GF-D8 (cell line): ENCODE measurements around the gene ARL14EPL.

Source experiments
- DNase-seq: peaks from one replicate; lab custom pipeline; 2025; lab: John Stamatoyannopoulos, UW

Gene ARL14EPL

DNA sequence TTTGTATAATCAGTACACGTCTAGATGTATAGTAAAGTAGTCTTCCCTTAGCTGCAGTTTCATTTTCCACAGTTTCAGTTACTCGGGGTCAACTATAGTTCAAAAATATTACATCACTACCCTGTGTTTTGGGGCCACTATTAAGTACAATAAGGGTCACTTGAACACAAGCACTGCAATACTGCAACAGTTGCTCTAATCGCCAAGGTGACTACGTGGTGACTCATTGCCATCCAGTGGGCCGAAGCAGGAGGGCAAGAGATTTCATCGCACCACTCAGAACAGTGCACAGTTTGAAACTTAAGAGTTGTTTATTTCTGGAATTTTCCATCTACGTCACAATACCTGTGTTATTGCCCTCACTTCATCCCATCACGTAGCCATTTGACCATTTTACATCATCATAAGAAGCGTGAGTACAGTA, at the start of gene ARL14EPL:
Gene ARL14EPL (plus strand): TSS at position 379 of the 424 bp plus-strand sequence. CDS start 18,994 bp downstream, outside the sequence.
- no peak for DNase-seq

DNA sequence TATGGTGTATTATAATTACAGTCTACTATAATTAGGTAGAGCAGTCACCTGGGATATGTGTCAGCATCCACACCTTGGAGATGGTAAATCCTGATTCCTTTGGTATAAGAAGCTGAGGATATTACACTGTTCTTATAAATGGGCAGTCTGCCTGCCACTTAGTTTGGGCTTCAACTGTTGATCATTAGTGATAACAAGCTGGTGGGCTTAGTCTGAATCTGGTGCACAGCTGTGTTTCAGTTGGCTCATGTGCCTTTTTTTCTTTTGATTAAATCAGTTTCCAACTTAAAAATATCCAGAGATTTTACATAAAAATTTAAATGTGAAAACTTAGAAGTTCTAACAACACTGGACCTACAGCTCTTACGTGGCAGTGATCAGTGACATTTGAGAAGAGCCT, 48.8 kb upstream of the ARL14EPL start:
- DNase-seq = no peak

DNA sequence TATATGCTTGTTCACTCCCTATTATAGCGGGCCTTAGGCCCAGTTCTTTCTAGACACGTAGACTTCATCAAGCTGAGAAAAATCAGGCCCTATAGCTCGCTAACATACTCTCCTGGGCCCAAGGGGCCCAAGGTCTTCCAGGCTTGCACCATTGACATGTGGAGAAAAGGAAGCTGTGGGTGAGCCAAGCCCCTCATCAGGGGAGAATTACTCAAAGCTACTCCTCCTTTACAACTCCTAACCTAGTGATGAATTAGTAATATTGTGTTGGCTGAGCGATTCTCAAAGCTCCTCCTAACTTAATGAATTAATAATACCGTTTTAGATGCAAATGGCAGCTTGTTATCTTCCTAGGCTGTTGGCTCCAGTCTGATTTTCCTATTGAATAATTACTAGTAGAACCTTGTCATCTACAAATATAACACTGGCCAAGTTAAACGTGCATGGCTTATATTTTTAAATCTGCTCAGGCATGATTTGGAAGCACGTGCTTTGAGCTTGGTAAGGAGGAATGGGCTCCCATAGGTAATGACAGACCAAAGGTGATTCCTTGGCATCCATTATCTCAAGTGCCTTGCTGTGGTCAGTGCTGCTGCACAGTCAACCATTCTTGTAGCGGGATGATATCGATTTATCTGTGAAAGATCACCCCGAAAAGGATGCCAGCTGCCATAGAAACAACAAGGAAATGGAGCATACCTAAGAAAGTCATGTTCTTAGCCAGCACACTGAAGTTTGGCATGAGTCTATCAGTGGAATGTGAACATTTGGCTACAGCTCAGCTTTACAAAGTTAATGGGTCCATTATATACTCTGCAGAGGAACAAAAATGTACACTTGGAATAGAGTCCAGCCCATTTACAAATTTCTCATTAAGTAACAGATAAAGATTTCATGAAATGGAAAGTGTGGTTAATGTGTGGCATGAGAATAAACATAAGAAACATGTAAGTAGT, 46.2 kb upstream of the ARL14EPL start:
- DNase-seq = no peak

DNA sequence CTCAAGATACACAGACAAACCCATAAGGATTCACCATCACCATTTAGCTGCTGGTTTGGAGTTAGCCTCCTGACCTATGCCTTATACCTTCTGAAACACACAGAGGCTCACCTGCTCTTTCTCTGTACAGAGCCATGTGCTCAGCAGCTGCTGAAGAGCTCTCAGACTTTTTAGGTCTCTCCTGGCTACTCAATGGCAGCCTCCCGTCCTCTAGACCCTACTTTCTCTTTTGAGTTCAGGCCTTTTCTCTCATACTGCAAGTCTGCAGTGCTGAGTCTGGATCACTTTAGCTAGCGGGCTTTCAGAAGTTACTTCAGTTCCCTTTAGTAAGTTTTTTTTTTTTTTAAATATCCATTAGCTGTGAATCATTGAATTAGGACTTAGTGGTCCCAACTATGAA, 44.3 kb upstream of the ARL14EPL start:
- DNase-seq = no peak

DNA sequence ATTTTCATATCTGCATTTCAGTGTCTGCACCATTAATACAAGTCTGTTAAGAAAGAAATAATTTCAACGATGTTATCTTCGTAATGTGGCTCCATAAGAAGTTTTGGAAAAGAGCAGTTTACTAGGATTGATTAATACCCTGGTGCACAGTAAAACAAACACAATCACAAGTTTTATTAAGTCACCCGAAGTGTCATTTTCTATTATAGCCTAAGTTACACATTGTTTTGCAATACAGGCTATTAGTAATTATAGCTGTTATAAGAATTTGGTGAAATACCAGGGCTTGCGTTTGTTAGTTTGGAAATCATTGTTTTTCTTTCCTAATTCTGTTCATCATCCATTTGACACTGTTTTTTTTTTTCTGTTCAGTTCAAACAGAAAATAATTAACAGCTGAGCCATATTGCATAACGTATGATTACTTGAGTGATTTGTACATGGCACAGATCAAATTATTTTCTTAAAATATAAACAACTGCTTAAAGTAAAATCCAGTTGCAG, 39.4 kb upstream of the ARL14EPL start:
- no peak for DNase-seq

DNA sequence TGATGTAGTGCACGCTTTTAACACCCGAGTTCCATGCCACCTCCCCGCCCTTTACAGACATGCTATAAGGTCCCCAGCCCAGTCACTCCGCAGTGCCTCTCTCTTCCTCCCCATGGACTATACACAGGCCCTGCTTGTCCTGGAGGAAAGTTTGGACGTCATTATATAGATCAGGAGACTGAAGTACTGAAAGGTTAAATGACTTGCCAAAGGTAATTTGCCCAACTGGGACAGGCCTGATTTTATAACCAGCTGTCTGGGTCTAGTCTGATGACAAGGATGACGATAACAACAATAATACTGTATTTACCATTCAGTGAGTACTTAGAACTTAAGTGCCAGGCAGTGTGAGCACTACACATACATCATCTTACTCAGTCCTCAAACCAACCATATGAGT, 36.9 kb upstream of the ARL14EPL start:
- no peak for DNase-seq

DNA sequence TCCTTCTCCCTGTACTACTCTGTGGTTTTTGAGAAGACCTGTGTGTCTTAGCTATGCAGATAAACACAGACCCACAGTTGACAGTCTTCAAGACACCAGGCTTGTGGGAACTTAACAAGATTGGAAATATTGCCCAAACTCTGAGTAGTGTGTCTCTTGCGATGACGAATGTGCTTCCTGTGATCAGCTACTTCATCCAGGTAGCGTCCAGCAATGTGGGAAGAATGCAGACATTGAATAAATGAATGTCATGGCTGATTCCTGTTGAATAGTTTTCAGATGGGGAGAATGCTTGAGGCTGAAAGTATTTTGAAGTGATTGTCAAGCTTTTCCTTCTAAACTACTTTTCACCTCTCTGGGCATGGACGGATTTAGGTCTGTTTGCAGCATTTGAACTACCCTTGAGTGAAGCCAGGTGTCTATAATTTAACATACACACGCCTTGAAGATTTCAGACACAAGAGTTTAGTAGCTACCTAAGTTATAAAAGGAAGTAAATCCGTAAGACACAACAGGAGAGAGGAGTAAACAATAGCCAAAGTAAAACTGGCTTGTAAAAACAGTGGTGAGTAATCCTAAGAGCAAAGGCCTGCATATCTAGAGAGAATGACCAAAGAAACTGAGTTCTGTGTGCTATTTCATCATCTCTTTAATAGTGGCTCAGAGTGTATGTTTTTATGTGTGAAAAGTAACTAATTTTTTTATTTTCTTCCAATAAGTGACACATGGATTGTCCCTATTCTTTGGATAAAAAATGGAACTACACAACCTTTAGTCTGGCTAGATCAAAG, 30.0 kb upstream of the ARL14EPL start:
- no peak for DNase-seq

DNA sequence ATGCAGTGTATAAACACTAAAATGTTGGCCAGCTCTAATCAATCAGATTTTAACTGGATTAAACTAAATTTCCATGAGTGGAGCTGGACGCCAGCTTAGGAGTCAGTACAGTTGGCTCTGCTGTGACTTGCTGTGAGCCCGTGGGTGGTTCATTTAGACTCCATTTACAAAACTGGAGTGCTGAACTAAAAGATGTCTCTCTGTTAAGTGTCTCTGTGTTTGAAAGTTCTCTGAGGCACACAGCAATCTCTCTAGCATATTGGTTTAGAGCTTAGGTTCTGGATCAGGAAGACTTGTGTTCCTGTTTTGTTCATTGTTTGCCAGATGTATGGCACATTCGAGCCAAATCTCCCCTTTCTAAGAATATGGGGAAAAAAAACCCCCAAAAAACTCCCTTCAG, 28.0 kb upstream of the ARL14EPL start:
- no peak for DNase-seq

DNA sequence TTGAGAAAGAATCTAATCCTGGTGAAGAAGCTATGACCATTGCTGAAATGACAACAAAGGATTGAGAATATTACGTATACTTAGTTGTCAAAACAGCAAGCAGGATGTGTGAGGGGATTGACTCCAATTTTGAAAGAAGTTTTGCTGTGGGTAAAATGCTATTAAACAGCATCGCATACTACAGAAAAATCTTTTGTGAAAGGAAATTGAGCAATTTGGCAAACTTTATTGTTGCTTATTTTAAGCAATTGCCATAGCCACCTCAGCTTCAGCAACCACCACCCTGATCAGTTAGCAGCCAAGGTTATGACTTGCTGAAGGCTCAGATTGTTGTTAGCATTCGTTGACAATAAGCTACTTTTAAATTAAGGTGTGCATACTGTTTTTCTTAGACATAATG, 22.5 kb upstream of the ARL14EPL start:
- no peak for DNase-seq

DNA sequence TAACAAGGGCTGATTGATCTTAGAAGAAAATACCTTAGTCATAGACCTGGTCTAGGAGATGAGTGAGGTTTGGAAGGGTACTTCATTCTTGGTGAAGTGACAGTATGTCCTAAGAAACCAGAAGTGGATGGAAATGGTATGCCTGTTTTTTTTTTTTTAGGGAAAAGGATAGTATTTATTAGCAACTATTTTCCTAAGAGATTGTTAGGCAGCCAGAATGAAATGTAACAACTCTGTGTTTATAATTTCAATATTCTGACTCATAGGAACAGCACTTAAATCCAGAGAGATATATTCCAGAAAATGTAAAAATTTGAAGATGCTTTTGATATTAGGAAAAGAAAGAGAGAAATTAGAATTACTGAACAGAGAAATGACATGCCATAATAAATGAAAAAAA, 21.2 kb upstream of the ARL14EPL start:
- no peak for DNase-seq

DNA sequence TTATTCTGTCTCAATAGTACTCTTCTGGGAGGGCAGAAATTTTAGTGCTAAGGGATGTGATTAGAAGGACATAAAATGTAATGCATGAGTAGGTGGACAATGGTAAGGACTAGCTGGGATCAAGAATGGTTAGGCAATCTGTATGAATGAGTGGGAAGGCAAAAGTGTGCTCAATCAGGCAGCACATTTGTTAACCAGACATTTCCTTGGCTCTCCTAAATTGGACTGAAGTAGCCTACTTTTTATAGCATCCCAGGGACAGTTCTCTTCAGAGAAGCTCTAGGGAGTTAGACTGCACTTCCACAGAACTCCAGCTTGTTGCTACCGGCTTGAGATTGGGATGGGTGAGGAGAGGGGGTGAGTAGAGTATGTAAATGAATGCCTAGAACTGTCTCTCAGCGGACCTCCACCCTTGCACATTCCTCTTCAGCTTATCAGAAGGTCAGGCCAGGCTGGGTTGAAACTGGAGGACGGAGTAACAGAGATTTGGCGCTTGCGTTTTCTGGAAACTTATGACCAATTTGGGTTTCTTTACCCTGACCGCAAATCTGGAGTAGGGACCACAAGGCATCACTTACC, 19.0 kb upstream of the ARL14EPL start:
- DNase-seq = no peak

DNA sequence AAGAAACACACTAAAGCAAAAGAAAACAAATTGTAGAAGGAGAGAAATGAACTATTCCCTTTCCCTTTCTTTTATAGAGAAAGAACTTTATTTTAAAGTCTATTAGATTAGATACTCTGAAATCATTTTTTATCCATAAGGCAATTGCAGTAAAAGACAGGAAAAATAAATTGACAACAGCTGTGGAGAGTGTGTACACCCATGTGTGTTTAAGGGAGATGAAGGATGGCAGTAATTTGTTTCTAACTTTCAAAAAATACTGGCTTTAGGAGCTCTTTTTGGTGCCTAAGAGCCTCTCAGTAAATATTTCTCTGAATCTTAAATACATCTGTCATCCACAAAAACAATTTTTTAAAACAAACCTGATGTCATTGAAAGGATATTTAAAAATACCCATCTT, 18.3 kb upstream of the ARL14EPL start:
- no peak for DNase-seq

DNA sequence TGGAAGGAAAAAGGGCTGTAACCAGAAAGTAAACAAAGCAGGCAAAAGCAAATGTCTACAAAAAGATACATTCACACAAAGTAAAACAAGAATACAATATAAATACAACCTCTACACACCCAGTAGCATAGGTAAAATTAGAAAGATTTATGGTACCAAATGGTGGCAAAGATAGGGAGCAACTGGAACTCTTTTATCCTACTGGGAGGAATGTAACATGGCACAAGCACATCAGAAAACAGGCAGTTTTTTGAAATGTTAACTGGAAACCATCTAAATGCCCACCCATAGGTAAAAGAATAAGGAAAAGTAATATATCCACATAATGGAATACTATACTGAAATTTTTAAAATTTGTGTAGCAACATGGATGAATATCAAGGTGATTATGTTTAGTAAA, 8.7 kb upstream of the ARL14EPL start:
- no peak for DNase-seq

DNA sequence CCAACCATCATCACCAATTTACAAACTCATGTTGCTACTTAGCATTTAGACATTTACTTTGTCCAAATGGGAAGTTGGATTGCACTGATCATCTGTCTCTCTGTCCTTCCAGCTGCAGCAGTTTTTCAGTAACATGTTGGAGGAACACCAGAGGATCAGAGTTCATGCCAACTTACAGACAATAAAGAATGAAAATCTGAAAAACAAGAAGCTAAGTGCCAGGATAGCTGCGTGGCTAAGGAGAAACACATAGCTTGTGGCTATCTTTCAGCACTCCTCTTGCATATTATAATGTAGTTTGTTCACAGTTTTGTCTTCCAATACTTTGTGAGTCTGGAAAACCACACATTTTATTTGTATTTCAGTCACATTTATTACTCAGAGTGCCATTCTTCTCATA, 6.4 kb upstream of the ARL14EPL start:
- DNase-seq = no peak

DNA sequence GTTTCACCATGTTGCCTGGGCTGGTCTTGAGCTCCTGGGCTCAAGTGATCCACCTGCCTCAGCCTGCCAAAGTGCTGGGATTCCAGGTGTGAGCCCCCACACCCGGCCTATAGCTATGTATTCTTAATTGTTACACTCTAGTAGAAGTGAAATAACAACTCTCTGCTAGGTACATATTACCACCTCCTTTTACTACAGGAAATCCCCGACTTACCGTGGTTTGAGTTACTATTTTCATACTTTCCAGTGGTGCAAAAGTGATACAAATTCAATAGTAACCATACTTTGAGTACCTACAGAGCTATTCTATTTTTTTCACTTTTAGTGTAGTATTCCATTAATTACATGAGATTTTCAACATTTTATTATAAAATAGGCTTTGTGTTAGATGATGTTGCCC, 719 bp downstream of the ARL14EPL start:
- no peak for DNase-seq

DNA sequence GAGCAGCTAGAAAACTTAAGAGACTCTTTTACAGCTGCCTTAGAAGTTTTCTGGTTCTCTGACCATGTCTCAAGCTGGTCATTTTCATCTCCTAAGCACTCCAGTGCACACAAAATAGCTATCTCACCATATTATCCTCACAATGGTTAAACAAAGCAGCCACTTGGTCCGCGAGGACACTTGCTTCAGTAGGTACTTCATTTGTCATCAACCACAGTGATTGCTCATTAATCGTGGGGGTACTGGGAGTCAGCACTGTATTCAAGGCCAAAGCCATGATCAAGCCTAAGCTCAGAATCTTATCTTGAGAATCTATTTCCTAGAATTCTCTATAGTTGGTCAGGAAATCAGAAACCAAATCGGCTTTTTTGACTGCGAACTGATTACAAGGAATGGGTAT, 2.9 kb downstream of the ARL14EPL start:
- no peak for DNase-seq

DNA sequence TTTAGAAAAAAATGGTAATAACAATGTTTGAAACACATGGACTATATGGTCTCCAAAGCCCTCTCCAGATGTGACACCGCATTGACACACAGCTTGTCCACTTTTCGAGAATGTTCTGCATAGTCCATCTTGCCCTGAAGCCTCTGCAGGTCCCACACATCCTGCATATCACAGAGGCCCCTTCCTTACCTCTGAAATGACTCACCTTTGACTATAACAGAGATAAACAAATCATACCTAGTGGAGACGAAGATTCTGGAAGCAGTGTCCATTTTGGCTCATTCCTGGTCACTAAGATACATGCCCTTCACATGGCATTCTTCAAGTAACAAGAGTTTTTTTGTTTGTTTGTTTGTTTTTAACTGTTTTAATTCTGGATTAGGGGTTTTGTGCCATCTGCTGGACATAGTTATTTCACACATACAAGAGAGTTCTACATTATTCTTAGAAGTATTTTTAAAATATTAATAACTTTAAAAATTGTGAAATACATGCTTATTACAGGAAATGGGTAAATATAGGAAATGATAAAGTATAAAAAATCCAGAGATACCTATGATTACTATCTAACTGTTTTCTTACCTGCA, 5.1 kb downstream of the ARL14EPL start:
- DNase-seq = no peak

DNA sequence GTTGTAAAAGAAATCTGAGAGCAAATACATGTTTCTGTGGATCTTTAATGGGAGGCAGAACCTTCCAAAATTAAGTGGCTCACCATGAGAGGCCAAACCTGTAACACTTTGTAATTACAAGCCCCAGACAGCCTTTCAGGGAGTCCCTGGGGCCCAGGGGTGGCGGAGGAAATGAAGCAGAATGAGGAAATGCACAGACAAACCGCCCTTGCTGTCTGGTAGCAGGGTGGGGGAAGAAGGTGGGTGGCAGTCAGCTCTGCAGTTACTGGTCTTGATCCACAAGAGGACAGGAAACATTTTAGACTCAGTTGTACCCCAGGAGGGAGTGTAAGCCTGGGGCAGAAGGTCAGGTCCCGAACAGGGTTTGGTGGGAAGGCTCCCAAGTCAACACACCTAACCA, 6.5 kb downstream of the ARL14EPL start:
- DNase-seq = peak; percentile 39

DNA sequence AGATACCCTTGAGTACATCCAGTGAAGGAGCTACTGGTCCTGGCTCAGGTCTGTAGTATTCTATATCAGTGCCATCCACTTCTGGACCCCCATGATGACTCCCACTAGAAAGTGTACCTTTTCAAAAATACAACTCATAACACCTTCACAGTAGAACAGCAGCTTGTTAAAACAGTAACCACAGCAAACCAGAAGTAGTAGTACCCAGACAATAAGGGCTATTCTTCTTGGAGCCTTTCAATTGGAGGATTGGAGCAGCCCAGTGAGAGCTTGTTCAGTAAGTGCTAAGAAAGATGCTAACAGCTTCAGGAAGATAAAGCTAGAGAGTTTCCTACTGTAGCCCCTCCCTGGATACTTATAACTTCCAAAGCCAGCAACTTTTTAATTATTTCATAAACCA, 10.1 kb downstream of the ARL14EPL start:
- no peak for DNase-seq

DNA sequence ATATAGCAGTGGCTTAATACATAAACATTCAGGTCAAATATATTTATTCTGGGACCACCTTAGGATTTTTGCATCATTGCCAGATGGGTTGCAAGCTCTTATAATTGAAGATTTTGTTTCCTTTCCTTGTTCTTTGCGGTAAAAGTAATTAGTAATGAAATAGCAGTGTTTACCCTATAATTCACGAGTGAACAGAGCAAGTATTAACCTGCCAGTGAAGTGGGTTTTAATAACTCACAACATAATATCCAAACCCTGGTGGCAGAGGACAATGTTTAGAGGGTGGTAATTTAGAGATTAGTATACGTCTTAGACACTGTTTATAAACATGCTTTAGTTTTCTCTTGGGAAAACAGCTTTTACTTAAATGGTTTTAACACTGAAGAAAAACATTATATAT, 11.8 kb downstream of the ARL14EPL start:
- no peak for DNase-seq

DNA sequence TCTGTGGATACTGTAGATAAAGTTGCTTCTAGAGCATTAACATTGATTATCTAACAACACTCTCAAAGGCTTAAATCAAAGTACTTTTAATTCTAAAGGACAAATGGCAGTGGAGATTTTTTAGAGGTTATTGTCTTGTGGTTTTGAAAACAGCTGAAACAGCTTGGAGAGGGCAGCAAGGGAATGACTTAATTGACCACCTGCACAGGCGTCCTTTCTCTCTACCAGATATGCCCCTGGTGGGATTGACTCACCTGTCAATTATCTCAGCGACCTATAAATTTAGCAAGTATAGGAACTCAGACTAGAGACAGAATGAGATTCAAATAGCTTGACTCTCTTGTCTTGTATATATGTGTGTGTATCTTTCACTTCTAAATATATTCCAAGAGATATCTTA, 13.5 kb downstream of the ARL14EPL start:
- no peak for DNase-seq

DNA sequence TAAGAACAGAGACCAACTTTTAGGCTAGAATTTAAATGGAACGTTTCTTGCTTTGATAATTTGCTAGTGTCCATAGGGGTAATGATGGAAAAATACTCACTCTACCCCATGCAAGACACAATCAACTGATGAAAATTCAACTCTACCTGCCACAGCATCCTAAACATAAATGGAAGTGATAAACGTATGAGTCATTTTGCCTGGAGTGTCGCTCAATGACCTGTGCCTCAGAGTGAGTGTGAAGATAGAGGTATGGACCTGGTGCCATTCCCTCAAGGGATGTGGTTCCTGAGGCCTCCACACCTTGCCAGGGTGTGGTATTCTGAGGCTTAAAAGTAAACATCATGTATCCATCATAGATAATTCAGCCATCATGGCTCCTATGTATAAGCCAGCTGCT, 14.0 kb downstream of the ARL14EPL start:
- no peak for DNase-seq
